SK-N-MC (cell line): Measurements from ENCODE around the gene APBA2.

Experiments used
- EZH2 ChIP-seq: fragments of 200-600 bp; sonication (generic); IDR thresholded peaks from one replicate; pipeline ENCODE4 v1.6.1; 2017; ENCODE audit warnings: antibody characterized with exemption
- POLR2AphosphoS5 ChIP-seq: IDR thresholded peaks from 2 replicates; pipeline ENCODE4 v1.6.1; 2012; ENCODE audit warnings: mild to moderate bottlenecking, low read depth, low read length, borderline replicate concordance

DNA sequence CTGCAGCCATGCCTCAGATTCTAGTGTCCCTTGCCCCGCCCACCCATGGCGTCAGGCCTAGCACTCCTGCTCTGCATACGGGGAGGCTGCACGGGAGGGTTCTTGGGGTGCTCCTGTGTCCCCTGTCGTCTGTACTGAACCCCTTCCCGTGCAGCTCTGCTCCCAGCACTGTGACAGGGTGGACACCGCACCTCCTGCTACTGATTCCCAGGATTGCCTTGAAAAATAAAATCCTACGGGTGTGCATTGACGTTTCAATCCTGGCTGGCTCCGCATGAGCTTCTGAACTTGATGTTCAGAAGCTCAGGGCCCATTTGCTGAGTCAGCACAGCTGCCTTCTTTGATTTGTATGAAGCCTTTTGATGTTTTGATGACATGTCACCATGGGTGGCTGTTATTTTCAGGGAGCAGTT lies 176.4 kb downstream of the APBA2 start:
- TF ChIP-seq POLR2AphosphoS5, result no peak
- TF ChIP-seq EZH2, result no peak
